SH-SY5Y (cell line): ENCODE results near the gene MARCHF11.
A peak's percentile ranks its signal among the peaks of the same experiment; 100 is the strongest.

ENCODE experiments used
- GATA2 ChIP-seq: IDR thresholded peaks from 2 replicates; pipeline ENCODE4 v1.6.1; 2011; ENCODE audit warnings: mild to moderate bottlenecking, low read depth, low read length
- GATA3 ChIP-seq: IDR thresholded peaks from 2 replicates; pipeline ENCODE4 v1.6.1; 2011; ENCODE audit warnings: low read depth, mild to moderate bottlenecking, low read length, moderate library complexity

- TF ChIP-seq GATA2 = no peak; the same call in 1 of the 2 replicates
- peak; percentile 49; the same call in 1 of the 2 replicates for TF ChIP-seq GATA3
These were observed 44.6 kb downstream of the MARCHF11 start for GRCh38 chr5:16135003-16135402.
